ENCODE data around the gene RAB35. TPM values are rescaled to one million over a fixed set of nuclear protein-coding genes. Genes with fewer than 3 reads are reported as not detected.

The RAB35 gene
- total RNA-seq, 1 experiment from 2014 or later, result 62.0 TPM

- TF ChIP-seq SIN3A (IDR thresholded peaks at IDR 0.05; ENCODE audit: borderline replicate concordance, insufficient read depth, low read depth, low read length) (no peak), POLR2AphosphoS5 (IDR thresholded peaks at IDR 0.05; ENCODE audit: low read depth, low read length) (no peak), TCF7L2 (IDR thresholded peaks at IDR 0.05; ENCODE audit: low read depth, low read length) (no peak)
- TF ChIP-seq, protein P1, sequence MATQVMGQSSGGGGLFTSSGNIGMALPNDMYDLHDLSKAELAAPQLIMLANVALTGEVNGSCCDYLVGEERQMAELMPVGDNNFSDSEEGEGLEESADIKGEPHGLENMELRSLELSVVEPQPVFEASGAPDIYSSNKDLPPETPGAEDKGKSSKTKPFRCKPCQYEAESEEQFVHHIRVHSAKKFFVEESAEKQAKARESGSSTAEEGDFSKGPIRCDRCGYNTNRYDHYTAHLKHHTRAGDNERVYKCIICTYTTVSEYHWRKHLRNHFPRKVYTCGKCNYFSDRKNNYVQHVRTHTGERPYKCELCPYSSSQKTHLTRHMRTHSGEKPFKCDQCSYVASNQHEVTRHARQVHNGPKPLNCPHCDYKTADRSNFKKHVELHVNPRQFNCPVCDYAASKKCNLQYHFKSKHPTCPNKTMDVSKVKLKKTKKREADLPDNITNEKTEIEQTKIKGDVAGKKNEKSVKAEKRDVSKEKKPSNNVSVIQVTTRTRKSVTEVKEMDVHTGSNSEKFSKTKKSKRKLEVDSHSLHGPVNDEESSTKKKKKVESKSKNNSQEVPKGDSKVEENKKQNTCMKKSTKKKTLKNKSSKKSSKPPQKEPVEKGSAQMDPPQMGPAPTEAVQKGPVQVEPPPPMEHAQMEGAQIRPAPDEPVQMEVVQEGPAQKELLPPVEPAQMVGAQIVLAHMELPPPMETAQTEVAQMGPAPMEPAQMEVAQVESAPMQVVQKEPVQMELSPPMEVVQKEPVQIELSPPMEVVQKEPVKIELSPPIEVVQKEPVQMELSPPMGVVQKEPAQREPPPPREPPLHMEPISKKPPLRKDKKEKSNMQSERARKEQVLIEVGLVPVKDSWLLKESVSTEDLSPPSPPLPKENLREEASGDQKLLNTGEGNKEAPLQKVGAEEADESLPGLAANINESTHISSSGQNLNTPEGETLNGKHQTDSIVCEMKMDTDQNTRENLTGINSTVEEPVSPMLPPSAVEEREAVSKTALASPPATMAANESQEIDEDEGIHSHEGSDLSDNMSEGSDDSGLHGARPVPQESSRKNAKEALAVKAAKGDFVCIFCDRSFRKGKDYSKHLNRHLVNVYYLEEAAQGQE (IDR thresholded peaks at IDR 0.05; ENCODE audit: insufficient read depth in 1 of 2, low read depth in 2 of 2, low read length in 1 of 2), result no peak
- TF ChIP-seq, protein P2, sequence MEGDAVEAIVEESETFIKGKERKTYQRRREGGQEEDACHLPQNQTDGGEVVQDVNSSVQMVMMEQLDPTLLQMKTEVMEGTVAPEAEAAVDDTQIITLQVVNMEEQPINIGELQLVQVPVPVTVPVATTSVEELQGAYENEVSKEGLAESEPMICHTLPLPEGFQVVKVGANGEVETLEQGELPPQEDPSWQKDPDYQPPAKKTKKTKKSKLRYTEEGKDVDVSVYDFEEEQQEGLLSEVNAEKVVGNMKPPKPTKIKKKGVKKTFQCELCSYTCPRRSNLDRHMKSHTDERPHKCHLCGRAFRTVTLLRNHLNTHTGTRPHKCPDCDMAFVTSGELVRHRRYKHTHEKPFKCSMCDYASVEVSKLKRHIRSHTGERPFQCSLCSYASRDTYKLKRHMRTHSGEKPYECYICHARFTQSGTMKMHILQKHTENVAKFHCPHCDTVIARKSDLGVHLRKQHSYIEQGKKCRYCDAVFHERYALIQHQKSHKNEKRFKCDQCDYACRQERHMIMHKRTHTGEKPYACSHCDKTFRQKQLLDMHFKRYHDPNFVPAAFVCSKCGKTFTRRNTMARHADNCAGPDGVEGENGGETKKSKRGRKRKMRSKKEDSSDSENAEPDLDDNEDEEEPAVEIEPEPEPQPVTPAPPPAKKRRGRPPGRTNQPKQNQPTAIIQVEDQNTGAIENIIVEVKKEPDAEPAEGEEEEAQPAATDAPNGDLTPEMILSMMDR (IDR thresholded peaks at IDR 0.05), result no peak
- no TSS peak for BruUV-seq (replicated peaks)
- DNase-seq (ENCODE audit: low read depth, low spot score), result no peak
- H3K4me3 ChIP-seq (ENCODE audit: low read depth in 2 of 2, low read length in 2 of 2), result no peak overlapping the region
- no peaks in the 10 kb centered on the region for H3K9me3 ChIP-seq (ENCODE audit: control insufficient read depth, insufficient read depth, low read depth, low read length)
- no peak overlapping the region for H3K27ac ChIP-seq (ENCODE audit: low read length)
- no peaks in the 10 kb centered on the region for H3K4me1 ChIP-seq (ENCODE audit: control insufficient read depth, insufficient read depth, low read length)
- H3K36me3 ChIP-seq (ENCODE audit: control insufficient read depth, insufficient read depth, low read length), result peaks cover 18% of the 10 kb centered on the region
- in situ Hi-C loops (cut with HindIII; ENCODE audit: low pct_unique_long_range_greater_than_20kb, low sequenced_read_pairs), result no loop called here
- POLR2A ChIA-PET, result no interaction called here
- CTCF ChIA-PET, result no interaction called here
- no peak for ATAC-seq
- H3K27me3 ChIP-seq (ENCODE audit: control insufficient read depth, insufficient read depth, low read length), result no peaks in the 10 kb centered on the region
- intact Hi-C loops (cut with micrococcal nuclease; ENCODE audit: unreplicated experiment), result no loop called here
Observed at GRCh38 chr12:120125029-120125428, 8.5 kb upstream of the RAB35 start.

DNA sequence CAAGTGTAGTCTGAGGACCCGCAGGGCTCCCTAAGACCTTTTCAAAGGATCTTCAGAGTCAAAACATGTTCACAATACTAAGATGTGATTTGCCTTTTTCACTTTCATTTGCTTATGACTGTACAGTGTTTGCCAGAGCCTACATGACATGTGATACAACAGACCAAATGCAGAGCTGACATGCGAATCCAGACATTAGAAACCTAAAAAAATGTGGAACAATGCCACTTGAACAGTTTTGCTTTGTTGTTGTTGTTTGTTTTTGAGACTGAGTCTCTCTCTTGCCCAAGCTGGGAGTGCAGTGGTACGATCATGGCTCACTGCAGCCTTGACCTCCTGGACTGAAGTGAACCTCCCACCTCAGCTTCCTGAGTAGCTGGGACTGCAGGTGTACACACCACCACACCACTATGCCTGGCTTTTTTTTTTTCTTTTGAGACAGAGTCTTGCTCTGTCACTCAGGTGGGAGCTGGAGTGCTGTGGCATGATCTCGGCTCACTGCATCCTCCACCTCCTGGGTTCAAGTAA lies 5.3 kb upstream of the RAB35 start:
- POLR2A ChIA-PET, result no interaction called here
- intact Hi-C loops (cut with micrococcal nuclease; ENCODE audit: unreplicated experiment), result no loop called here
- peaks cover 2% of the 10 kb centered on the region; the same call in 1 of the 2 replicates for H3K36me3 ChIP-seq (ENCODE audit: control insufficient read depth, insufficient read depth, low read length)
- TF ChIP-seq TCF7L2 (IDR thresholded peaks at IDR 0.05; ENCODE audit: low read depth, low read length) (no peak), POLR2AphosphoS5 (IDR thresholded peaks at IDR 0.05; ENCODE audit: low read depth, low read length) (no peak)
- TF ChIP-seq, protein P1 (IDR thresholded peaks at IDR 0.05; ENCODE audit: insufficient read depth in 1 of 2, low read depth in 2 of 2, low read length in 1 of 2), result no peak
- TF ChIP-seq, protein P2 (IDR thresholded peaks at IDR 0.05), result no peak
- CTCF ChIA-PET, result no interaction called here
- no TSS peak for BruUV-seq (replicated peaks)
- no peak overlapping the region for H3K27ac ChIP-seq (ENCODE audit: low read length)
- ATAC-seq (no peak), DNase-seq (ENCODE audit: low read depth, low spot score) (no peak)
- no peaks in the 10 kb centered on the region for H3K9me3 ChIP-seq (ENCODE audit: control insufficient read depth, insufficient read depth, low read depth, low read length)
- in situ Hi-C loops (cut with HindIII; ENCODE audit: low pct_unique_long_range_greater_than_20kb, low sequenced_read_pairs), result no loop called here
- peaks cover 10% of the 10 kb centered on the region; the same call in 1 of the 2 replicates for H3K4me1 ChIP-seq (ENCODE audit: control insufficient read depth, insufficient read depth, low read length)
- H3K4me3 ChIP-seq (ENCODE audit: low read depth in 2 of 2, low read length in 2 of 2), result no peak overlapping the region
- H3K27me3 ChIP-seq (ENCODE audit: control insufficient read depth, insufficient read depth, low read length), result no peaks in the 10 kb centered on the region

Data from Panc1 (cell line).